Caco-2 (cell line): ENCODE measurements around the gene SKIL. TPM values are rescaled to one million over a fixed set of nuclear protein-coding genes. Genes with fewer than 3 reads are reported as not detected.
"Not testable (repeated sequence)": the region's sequence is repeated elsewhere in the genome, so short reads cannot be mapped to it uniquely, and the experiment has no call there.

ENCODE experiments used
- BruUV-seq: library from RNA; stranded (reverse); fragments of 400-500 nt; replicated peaks from 2 replicates; lab custom pipeline; 2021; lab: Mats Ljungman, UMichigan
- CTCF ChIA-PET: fragments of 300-600 bp; sonication (Branson Sonifier 250); formaldehyde crosslinking; loops from one replicate; lab custom pipeline; 2022; ENCODE audit warnings: antibody characterized with exemption; lab: Charles Lee
- POLR2A ChIA-PET: fragments of 300-600 bp; sonication (Branson Sonifier 250); formaldehyde crosslinking; loops from one replicate; lab custom pipeline; 2022; ENCODE audit warnings: antibody characterized with exemption; lab: Charles Lee
- DNase-seq, 2 experiments: peaks; one replicate each; pipeline versions ENCODE4 v3.0.0 to v3.0.0-alpha.2; 2020 to 2022
- H3K27me3 ChIP-seq: replicated peaks from 2 replicates; pipeline ENCODE4 v1.6.0; 2011; ENCODE audit warnings: low read length; ENCODE audit not compliant: control insufficient read depth, insufficient read depth
- H3K36me3 ChIP-seq: 2 replicates; pipeline ENCODE4 v1.5.1; 2011; ENCODE audit warnings: low read length; ENCODE audit not compliant: control insufficient read depth, insufficient read depth
- H3K4me1 ChIP-seq: fragments of 250-450 bp; sonication (Bioruptor Pico); 2 replicates; pipeline ENCODE4 v1.5.1; 2020; ENCODE audit warnings: mild to moderate bottlenecking
- H3K4me3 ChIP-seq: 2 replicates; pipeline ENCODE4 v1.5.1; 2011; ENCODE audit warnings: low read depth, mild to moderate bottlenecking, control low read depth, low read length
- H3K9me3 ChIP-seq: fragments of 250-450 bp; sonication (Bioruptor Pico); 2 replicates; pipeline ENCODE4 v1.5.1; 2020; ENCODE audit warnings: mild to moderate bottlenecking, moderate library complexity
- H3K27ac Mint-ChIP-seq: one replicate; pipeline ENCODE4 v1.8.0; 2022; ENCODE audit warnings: mixed read lengths; ENCODE audit not compliant: unreplicated experiment
- H3K27me3 Mint-ChIP-seq: one replicate; pipeline ENCODE4 v1.8.0; 2022; ENCODE audit warnings: mixed read lengths; ENCODE audit not compliant: insufficient read depth, unreplicated experiment
- H3K36me3 Mint-ChIP-seq: one replicate; pipeline ENCODE4 v1.8.0; 2022; ENCODE audit warnings: mild to moderate bottlenecking, mixed read lengths; ENCODE audit not compliant: insufficient read depth, unreplicated experiment
- H3K4me1 Mint-ChIP-seq: one replicate; pipeline ENCODE4 v1.8.0; 2022; ENCODE audit warnings: low read depth, mixed read lengths; ENCODE audit not compliant: unreplicated experiment
- H3K4me3 Mint-ChIP-seq: one replicate; pipeline ENCODE4 v1.8.0; 2022; ENCODE audit warnings: mild to moderate bottlenecking, moderate library complexity, mixed read lengths; ENCODE audit not compliant: unreplicated experiment
- H3K9me3 Mint-ChIP-seq: one replicate; pipeline ENCODE4 v1.8.0; 2022; ENCODE audit warnings: mixed read lengths; ENCODE audit not compliant: unreplicated experiment
- CTCF ChIP-seq, 2 experiments: fragments of 200-600 bp in 1 of 2; IDR thresholded peaks; 1 replicate in 1 of 2; 2 replicates in 1 of 2; pipeline versions ENCODE4 v1.5.1 to v1.8.0; 2011 to 2022; ENCODE audit warnings: antibody characterized with exemption in 1 of 2, control low read depth in 1 of 2, inconsistent platforms in 1 of 2, low read depth in 1 of 2, low read length in 1 of 2, mild to moderate bottlenecking in 1 of 2, moderate library complexity in 1 of 2; ENCODE audit not compliant: insufficient read depth in 1 of 2, severe bottlenecking in 1 of 2, unreplicated experiment in 1 of 2
- intact Hi-C: fragments of 100-400 bp; cut with micrococcal nuclease; formaldehyde crosslinking; loops from one replicate; pipeline ENCODE4 v1.10.0; 2022; ENCODE audit not compliant: unreplicated experiment
- total RNA-seq: library from RNA; stranded (reverse); gene quantifications from 2 replicates; pipeline ENCODE4 v1.2.3, GENCODE V29; 2022

Gene SKIL
- total RNA-seq, 1 experiment from 2014 or later: 19.6 TPM

GRCh38 chr3:170323331-170323730, 34.2 kb upstream of the SKIL start:
- DNase-seq: no peak
- Mint-ChIP-seq H3K27ac (no peak overlapping the region), H3K27me3 (no peaks in the 10 kb centered on the region), H3K4me1 (peaks cover 6% of the 10 kb centered on the region), H3K9me3 (no peaks in the 10 kb centered on the region), H3K4me3 (no peak overlapping the region), H3K36me3 (no peaks in the 10 kb centered on the region)
- intact Hi-C loops: no loop called here
- Histone ChIP-seq H3K4me1 (peaks cover 12% of the 10 kb centered on the region), H3K4me3 (no peak overlapping the region), H3K36me3 (no peaks in the 10 kb centered on the region), H3K9me3 (no peaks in the 10 kb centered on the region; the same call in 1 of the 2 replicates), H3K27me3 (no peaks in the 10 kb centered on the region)
- no TSS peak for BruUV-seq
- POLR2A ChIA-PET: interaction anchor here (0.7 kb wide), 1 partner anchor 547 kb away, joined by 12 read pairs; the partner anchor contains the start of gene RPL22L1
- no peak for TF ChIP-seq CTCF (IDR thresholded peaks at IDR 0.05; ENCODE audit: insufficient read depth in 1 of 2, low read depth in 1 of 2, low read length in 1 of 2, severe bottlenecking in 1 of 2, unreplicated experiment in 1 of 2)
- CTCF ChIA-PET: interaction anchor here (0.6 kb wide), 2 partner anchors 55 to 242 kb away, joined by 3 to 6 read pairs; no protein-coding TSS in a partner anchor

GRCh38 chr3:170324962-170325361, 32.6 kb upstream of the SKIL start:
- POLR2A ChIA-PET: no interaction called here
- no TSS peak for BruUV-seq

GRCh38 chr3:170327040-170327808, 30.3 kb upstream of the SKIL start:
- H3K9me3 Mint-ChIP-seq: no peaks in the 10 kb centered on the region
- no peaks in the 10 kb centered on the region for H3K36me3 Mint-ChIP-seq
- DNase-seq: no peak
- H3K4me1 Mint-ChIP-seq: no peaks in the 10 kb centered on the region
- ChIA-PET CTCF (no interaction called here), POLR2A (no interaction called here)
- Histone ChIP-seq H3K9me3 (no peaks in the 10 kb centered on the region; the same call in none of the 2 replicates), H3K4me1 (peaks cover 25% of the 10 kb centered on the region), H3K27me3 (no peaks in the 10 kb centered on the region), H3K36me3 (no peaks in the 10 kb centered on the region), H3K4me3 (no peak overlapping the region)
- no peak overlapping the region for H3K4me3 Mint-ChIP-seq
- no peaks in the 10 kb centered on the region for H3K27me3 Mint-ChIP-seq
- intact Hi-C loops: no loop called here
- no TSS peak for BruUV-seq
- H3K27ac Mint-ChIP-seq: no peak overlapping the region
- TF ChIP-seq CTCF (IDR thresholded peaks at IDR 0.05; ENCODE audit: insufficient read depth in 1 of 2, low read depth in 1 of 2, low read length in 1 of 2, severe bottlenecking in 1 of 2, unreplicated experiment in 1 of 2): no peak

More at GRCh38 chr3:170324962-170325361, 32.6 kb upstream of the SKIL start:
- intact Hi-C loops: no loop called here
- no peak for DNase-seq
- H3K4me3 Mint-ChIP-seq: no peak overlapping the region
- no peaks in the 10 kb centered on the region for H3K36me3 Mint-ChIP-seq
- Histone ChIP-seq H3K9me3 (no peaks in the 10 kb centered on the region; the same call in 1 of the 2 replicates), H3K4me1 (peaks cover 15% of the 10 kb centered on the region), H3K4me3 (no peak overlapping the region), H3K36me3 (no peaks in the 10 kb centered on the region), H3K27me3 (no peaks in the 10 kb centered on the region)
- H3K27ac Mint-ChIP-seq: no peak overlapping the region
- TF ChIP-seq CTCF (IDR thresholded peaks at IDR 0.05; ENCODE audit: insufficient read depth in 1 of 2, low read depth in 1 of 2, low read length in 1 of 2, severe bottlenecking in 1 of 2, unreplicated experiment in 1 of 2): no peak
- peaks cover 6% of the 10 kb centered on the region for H3K4me1 Mint-ChIP-seq
- CTCF ChIA-PET: interaction anchor here (1.1 kb wide), 1 partner anchor 89 kb away, joined by 3 read pairs; no protein-coding TSS in a partner anchor
- H3K27me3 Mint-ChIP-seq: no peaks in the 10 kb centered on the region
- H3K9me3 Mint-ChIP-seq: no peaks in the 10 kb centered on the region

- CTCF ChIA-PET, H3K27me3 Mint-ChIP-seq, H3K27ac Mint-ChIP-seq, H3K36me3 ChIP-seq, H3K27me3 ChIP-seq, intact Hi-C loops, H3K9me3 ChIP-seq, POLR2A ChIA-PET, H3K4me1 Mint-ChIP-seq, BruUV-seq, H3K4me3 Mint-ChIP-seq, DNase-seq, H3K9me3 Mint-ChIP-seq, H3K36me3 Mint-ChIP-seq, H3K4me3 ChIP-seq: not testable (repeated sequence)
- H3K4me1 ChIP-seq: peaks cover 25% of the 10 kb centered on the region
These were observed 29.5 kb upstream of the SKIL start for GRCh38 chr3:170327868-170328548.
